NCI-H1092 (cell line): ENCODE data around the gene PTPA.

Experiments used
- DNase-seq: peaks from one replicate; lab custom pipeline; 2025; lab: John Stamatoyannopoulos, UW

PTPA gene

DNA sequence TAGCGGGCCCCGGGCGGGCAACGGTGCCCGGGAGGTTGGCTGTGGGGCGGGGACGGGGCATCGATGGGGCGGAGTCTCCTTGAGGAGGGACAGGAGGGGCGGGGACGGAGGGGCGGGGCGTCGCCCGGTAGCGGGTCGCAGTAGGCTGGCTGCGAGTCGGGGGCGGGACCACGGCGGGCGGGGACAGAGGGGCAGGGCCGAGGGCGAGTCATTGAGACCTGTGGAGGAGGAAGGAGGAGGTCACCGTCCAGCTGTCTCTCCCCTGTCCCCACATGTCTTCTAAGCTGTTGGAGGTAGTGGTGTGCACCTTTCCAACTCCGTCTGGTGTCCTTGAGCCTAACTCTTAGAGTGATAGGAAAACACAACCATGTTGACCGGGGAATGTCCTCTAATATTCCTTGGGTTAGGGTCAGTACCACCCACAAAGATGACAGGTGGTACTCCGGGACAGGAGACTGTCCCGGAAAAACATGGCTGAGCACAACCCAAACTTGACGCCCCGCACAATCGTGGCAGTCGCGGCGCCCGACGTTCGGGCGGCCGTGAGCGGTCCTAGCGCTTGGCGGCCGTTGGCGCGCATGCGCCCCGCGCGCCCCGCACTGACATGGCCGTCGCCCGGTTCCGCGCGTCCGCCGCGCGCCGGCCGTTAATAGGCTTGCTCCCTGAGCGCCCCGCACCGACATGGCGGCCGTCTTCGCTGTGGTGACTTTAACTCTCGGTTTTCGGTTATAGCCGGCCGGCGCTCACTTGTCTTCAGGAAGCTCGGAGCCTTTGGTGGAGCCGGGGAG is at the start of gene PTPA, which contains the start of gene CRAT:
Gene PTPA (plus strand): TSS at position 676 of the 788 bp plus-strand sequence. CDS start 186 bp downstream, outside the sequence.
Gene CRAT (minus strand): TSS at position 54 of the 788 bp plus-strand sequence. CDS start 284 bp downstream, outside the sequence.
- peak; percentile 91 for DNase-seq

DNA sequence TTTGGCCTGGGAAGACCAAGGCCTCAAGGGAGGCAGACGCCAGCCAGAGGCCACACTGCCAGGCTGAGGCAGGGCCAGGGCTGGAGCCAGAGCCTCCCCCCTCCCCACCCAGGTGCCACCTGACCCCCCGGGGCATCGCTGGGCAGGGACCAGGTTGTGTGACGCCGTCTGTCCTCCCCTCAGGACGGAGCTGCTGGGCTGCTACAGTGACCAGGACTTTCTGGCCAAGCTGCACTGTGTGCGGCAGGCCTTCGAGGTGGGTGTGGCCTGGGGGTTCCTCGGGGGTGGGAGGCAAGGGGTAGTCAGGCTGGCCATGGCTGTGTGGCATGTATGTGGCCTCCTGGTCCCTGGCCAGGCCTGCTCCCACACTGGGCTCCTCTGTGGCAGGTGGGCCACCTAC is 48.2 kb upstream of the PTPA start:
- no peak for DNase-seq

DNA sequence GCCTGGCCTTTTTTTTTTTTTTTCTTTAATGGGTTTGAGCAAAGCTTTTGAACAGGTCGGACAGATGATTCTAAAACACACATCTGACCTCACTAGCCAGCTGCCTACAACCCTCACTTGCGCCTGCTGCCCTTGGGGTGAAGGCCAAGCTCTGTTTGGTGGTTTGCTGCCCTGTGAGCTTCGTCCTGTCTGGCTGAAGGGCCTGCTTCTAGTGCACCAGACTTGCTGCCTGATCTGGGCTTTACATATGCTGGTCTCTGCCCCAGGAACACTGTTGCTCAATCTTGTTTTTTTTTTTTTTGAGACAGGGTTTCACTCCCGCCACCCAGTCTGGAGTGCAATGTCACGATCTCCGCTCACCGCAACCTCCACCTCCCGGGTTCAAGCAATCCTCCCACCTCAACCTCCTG is 46.7 kb upstream of the PTPA start:
- DNase-seq: no peak

DNA sequence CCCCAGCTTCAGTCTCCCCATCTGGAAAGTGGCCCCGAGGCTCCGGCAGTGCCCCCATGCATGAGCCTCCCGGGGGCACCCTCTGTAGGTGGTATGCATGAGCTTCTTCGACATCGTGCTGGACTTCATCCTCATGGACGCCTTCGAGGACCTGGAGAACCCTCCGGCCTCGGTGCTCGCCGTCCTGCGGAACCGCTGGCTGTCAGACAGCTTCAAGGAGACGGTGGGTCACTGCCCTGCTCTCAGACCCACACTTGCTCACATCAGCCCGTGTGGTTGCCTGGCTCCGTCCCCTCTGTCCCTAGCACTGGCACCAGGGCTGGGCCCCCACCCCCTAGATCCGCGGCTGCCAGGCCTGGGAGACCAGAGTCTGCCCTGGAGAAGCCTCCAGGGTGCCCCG is 43.1 kb upstream of the PTPA start:
- no peak for DNase-seq

DNA sequence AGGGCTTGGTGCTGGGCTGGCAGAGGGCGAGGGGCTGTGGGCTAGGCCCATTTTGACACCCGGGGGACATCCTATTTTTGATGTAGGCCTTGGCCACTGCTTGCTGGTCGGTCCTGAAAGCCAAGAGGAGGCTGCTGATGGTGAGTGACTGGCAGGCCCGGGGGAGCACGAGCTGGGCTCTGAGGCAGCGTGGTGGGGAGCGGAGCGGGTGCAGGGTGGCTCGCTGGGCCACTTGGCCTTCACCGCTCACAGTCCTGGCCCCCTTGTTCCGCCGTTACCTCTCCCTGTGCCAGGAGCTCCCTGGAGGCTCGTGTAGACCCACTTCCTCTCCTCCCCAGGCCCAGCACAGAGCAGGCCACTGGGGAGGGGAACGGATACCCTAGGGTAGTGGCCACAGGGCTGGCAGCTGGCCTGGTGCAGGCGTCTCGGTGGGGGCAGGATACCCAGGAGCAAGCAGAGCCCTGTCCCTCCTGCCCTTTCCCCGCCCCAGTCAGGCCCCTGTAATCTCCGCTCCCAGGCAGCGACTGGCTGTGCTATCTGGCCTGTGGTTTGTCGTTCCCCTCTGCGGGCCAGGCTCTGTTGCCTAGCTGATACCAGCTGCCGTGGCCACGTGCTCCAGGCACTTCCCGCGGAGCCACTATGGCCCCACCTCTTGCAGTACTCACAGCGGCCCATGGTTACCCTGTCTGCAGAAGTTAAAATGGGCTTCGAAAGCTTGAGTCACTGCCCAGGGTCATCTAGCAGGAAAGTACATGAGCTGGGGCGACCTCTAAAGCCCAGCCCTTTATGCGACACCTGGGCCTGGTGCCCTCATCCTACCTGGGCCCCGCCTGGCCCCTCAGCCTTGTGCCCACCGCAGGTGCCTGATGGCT is 42.0 kb upstream of the PTPA start:
- DNase-seq: no peak

DNA sequence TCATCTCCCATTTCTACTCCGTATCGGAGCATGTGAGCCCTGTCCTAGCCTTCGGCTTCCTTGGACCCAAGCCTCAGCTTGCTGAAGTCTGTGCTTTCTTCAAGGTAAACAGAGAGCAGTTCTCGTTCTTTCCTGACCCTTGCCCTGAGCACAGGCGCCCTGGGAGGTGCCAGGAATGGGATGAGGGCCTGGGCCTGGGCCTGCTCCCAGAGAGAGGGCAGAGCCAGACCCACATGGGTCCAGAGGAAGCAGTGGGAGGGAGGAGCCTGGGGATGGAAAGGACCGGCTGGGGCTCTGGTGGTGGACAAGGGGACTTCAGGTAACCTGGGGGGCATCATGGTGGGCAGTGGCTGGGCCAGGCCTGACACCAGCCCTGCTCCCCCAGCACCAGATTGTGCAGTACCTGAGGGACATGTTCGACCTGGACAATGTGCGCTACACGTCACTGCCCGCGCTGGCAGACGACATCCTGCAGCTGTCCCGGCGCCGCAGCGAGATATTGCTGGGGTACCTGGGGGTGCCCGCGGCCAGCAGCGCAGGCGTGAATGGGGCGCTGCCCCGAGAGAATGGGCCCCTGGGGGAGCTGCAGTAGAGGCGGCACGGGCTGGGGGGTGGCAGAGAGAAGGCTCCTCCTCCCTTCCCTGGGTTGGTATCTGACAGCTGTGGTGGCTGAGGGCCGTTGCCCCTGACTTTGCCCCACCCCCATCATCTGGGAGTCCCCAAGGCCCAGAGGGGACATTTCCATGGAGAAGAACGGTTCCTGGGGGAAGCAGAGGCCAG is 41.2 kb upstream of the PTPA start:
- DNase-seq: no peak

DNA sequence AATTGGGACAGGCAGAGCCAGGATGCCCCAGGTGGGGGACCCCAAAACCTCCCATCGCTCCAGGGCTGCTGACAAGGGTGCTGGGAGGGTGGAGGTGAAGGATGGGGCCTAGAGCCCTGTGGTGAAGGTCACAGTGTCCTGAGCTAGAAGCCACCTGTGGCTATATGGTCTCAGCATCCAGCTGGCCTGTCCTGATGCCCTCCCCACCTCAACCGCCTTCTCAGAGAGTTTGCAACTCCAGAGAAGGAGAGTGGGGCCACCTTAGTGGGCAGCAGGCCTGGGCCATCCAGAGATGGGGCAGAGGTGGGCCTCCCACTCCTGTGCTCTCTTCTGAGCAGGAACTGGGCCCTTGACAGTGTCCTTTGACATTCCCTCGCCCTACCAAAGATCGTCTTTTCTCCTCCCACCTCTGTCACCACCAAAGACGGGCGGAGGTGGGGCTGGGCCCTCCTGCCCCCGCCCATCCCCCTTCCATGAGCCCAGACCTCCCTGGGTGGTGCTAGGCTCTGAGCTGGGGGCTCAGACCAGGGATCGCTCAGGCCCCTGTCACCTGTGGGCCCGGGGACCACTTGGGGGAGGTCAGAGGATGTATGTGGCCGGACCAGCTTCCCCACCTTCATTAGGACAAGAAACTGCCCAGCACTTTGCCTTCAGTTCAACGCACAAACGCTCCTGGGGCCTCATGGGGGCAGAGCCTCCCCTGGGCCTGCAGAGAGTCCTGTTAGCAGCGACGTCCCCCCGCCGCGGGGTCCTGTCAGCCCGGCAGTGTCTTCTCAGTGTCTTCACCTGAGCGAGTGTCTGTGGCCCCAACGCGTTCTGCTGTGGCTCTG is 40.3 kb upstream of the PTPA start:
- DNase-seq: no peak

DNA sequence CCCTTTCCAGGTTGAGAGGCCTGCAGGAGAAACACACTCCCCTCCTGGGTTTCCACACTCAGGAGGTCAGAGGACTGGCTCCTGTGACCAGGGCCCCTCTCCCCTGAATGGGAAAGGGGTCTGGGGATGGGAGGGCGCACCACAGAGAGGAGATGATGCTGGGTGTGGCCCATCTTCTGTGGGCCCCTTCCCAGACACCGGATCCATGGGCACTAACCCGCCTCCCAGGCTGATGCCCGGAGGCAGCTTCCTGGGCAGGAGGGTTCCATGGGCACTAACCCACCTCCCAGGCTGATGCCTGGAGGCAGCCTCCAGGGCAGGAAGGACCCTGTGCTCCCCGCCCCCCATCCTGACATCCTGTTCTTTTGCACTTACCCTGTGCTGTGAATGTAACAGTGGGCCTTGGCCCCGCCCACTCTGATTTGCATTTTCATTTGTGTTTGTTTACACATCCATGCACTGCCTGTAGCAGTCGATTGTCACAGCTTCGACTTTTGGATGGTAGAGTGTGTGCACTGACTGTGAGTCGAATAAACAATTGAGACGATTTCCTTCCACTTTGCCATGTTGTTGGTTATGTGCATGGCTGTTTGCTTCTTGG is 39.6 kb upstream of the PTPA start:
- DNase-seq: no peak

DNA sequence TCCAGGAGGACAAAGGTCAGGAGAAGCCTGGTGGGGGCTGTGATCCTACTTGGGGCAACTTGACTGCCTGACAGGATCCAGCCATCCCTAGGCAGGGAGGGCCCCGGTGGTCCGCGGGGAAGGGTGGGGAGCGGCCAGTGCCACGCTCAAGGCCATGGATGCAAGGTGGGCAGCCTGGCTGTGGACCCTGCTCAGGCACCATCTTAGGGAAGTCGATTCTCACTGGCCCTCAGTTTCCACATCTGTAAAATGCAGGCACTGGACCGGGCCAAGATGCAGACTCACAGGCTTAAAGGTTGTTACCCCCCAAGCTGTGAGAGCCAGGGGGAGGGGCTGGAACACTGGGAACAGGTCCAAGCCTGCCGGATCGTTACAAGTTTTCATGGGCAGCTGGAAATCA is 39.0 kb upstream of the PTPA start:
- DNase-seq: no peak

DNA sequence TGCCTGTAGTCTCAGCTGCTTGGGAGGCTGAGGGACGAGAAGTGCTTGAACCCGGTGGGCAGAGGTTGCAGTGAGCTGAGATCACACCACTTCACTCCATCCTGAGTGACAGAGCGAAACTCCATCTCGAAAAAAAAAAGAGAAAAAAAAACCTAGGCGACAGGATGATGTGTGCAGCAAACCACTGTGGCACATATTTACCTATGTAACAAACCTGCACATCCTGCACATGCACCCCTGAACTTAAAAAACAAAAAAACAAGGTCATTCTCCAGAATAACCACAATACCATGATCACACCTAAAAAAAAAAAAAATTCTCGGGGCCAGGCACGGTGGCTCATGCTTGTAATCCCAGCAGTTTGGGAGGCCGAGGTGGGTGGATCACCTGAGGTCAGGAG is 37.8 kb upstream of the PTPA start:
- DNase-seq: no peak

DNA sequence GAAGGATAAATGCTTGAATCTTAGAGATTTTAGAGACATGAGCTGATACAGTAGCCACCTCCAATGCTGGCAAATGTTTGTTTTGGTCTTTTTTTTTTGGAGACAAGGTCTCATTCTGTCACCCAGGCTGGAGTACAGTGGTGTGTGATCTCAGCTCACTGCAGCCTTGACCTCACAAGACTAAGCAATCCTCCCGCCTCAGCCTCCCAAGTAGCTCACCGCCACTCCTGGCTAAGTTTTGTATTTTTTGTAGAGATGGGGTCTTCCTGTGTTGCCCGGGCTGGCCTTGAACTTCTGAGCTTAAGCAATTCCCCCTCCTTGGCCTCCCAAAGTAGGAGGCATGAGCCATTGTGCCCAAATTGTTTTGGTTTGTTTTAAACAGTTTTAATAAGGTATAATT is 37.1 kb upstream of the PTPA start:
- no peak for DNase-seq

DNA sequence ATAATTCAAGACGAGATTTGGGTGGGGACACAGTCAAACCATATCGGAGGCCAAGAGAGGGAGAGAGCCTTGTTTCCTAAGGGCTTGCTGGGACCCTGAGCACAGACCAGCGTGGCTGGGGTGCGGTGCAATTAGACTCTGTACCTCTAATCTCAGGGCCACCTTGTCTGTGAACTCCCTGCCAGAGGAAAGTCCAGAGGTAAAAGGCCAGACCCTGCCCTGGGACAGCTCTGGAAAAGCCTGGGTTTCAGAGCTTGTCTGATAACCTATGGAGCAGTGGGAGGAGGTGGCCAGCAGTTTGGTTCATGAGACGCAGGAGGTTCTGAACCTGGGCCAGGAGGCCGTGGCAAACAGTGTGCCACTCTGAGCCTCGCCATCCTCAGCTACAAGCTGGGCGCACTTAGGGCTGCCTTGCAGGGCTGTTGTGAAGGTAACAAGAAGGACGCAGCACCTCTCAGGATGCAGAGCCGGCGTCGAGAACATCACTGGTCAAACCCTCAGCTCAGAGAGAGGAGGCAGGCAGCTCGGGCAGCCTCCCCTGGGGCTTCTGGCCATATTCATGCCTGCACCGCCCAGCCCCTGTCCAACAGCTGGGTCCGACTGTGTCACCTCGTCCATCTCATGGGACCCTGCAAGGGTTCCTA is 35.1 kb upstream of the PTPA start:
- DNase-seq: no peak

DNA sequence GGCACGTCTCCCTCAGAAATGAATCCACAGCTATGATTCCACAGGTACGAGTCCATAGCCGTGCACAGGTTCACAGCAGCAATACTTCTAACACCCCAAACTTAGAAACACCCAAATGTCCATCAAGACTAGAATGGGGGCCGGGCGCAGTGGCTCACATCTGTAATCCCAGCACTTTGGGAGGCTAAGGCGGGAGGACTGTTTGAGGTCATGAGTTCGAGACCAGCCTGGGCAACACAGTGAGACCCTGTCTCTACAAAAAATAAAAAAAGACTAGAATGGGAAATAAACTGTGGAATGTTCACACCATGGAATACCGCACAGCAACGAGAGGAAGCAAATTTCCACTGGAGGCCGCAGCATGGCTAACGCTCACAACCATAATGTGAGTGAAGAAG is 34.6 kb upstream of the PTPA start:
- DNase-seq: no peak

DNA sequence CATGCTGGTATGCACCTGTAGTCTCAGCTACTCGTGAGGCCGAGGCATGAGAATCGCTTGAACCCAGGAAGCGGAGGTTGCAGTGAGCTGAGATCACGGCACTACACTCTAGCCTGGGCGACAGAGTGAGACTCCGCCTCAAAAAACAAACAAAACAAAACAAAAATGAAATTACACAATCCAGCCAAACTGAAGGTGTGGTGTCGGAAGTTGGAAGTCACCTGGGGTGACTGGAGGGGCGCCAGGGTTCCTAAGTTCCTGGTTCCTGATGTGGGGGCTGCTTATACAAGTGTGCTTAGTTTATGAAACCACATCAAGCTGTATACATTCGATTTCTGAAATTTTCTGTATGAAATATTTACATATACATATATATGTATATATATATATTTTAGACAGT is 34.0 kb upstream of the PTPA start:
- DNase-seq: no peak

DNA sequence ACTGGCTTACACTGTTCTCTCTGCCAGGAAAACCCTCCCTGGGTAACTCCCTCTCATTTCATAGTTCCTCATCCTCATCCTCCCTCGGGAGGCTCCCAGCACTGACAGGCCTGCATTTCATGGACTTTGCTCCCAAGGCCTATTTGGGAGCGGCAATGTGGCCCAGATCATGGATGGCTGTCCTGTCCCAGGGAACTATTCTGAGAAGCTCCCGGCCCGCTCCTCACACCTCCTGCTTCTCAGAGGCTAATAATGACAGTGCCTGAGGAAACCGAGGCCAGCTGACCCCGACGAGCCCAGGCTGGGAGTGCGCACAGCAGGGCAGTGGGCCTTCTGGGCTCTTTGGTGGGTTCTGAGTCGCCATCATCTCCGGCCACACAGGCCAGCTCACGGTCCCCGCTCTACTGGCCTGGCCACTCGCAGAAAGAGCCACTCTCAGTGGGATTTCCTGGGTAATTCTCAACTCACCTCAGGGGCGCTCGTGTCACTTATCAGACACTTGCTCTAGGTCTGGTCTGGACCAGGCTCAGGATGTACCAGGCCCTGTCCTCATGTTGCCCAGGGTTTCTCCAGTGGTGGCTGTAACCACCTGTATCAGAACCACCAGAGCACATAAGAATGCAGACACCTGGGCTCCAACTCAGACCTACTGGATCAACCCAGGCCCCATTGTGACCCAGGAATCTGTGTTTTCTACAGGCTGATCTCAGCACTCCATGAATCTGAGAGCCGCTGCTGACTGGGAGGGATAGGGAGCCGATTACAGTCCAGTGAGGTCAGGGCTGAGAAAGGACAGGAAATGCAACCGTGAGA is 32.3 kb upstream of the PTPA start:
- DNase-seq: no peak

DNA sequence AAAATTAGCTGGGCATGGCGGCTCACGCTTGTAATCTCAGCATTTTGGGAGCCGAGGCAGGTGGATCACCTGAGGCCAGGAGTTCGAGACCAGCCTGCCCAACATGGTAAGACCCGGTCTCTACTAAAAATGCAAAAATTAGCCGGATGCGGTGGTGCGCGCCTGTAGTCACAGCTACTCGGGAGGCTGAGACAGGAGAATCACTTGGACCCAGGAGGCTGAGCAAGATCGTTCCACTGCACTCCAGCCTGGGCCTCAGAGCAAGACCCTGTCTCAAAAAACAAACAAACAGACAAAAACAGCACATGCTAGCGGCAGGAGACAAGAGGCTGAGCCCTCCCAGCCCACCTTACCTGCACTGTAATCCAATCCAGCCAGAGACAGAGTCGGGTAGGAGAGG is 31.4 kb upstream of the PTPA start:
- DNase-seq: no peak

DNA sequence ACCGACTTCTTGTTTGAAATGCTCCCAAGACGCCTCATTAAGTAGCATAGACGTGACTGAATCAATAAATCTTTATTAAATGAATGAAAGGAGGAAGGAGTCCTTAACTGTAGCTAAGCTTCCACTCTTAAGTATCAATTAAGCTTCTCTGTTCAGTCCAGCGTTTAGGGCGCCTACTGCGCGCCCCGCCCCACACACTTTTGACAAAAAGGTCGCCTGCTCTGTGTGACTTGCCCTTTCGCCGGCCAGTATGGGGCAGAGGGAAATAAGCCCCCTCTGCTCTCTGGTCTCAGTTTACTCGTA is 31.0 kb upstream of the PTPA start:
- DNase-seq: no peak

DNA sequence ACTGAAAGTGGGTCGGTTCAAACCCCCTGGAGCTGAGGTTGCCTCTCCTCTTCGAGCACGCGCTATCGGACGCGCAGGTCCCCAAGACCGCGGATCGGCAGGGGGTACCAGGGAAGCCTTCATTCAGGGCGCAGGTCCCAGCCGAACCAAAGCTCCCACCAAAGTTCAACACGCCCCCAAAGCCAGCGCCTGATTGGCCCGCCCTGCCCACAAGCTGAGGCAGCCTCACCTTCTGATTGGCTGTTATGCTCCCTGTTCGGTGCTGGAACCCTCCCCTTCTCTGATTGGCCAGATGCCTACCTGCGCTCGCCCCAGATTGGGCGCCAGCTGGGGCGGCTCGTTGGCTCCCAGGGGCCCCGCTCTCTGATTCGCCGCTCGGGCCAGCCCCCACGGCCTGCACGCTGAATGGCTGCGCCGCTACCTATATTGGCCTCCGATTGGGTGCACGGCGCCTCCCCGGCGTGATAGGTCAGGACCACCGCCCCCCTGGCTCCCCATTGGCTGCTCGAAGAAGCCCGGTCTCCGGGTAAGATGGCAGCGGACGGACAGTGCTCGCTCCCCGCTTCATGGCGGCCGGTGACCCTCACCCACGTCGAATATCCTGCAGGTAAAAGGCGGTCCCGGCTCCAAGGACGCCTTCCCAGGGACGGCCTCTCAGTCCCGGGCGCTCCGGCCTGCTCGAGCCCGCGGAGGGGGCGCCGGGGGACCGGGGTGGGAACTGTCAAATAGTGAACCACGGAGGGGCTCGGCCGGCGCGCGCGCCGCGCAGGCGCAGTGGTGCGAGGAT is 30.4 kb upstream of the PTPA start, which contains the start of gene DOLPP1:
Gene DOLPP1 (plus strand): TSS at position 511 of the 787 bp plus-strand sequence. CDS start 21 bp downstream, at position 532.
- peak; percentile 99 for DNase-seq

DNA sequence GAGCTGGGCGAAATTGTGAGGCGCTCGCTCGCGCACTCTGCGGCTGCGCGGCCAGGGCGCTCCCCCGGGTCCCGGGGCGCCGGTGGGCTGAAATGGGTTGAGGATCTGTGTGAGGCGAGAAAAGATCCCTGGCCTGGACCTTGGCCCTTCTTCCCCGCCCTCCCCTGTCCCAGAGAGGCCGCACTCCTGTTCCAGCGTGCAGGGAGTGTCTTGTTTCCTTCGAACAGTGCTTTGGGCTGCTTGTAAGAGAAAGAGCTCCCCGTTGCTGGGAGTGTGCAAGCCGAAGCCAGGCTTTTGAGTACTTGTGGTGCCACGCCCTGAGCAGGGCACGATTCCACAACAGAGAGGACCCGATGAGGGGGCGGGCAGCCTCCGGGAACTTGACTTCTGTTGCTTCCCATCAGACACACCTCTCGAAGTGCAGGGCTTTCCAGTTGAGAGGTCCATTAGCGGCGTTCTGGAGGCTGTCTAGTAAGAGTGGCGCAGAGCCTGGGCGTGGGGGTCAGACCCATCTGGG is 29.8 kb upstream of the PTPA start:
- DNase-seq: no peak
